HepG2 (cell line): ENCODE results near the gene KRTAP29-1. TPM values are rescaled to one million over a fixed set of nuclear protein-coding genes. Genes with fewer than 3 reads are reported as not detected.

Experiments used
- ATAC-seq: fragments of 200-7000 bp; cut with Tn5 transposase; 3 replicates; pipeline ENCODE4 v1.9.1; 2020; ENCODE audit warnings: mild to moderate bottlenecking, moderate library complexity
- BruUV-seq: library from RNA; stranded (reverse); fragments of 400-500 nt; replicated peaks from 2 replicates; lab custom pipeline; 2021; lab: Mats Ljungman, UMichigan
- CTCF ChIA-PET: fragments of 300-600 bp; formaldehyde crosslinking; extraction: SDS; loops from one replicate; lab custom pipeline; 2021; ENCODE audit warnings: low total read pairs, inconsistent platforms, low intra/inter-chr PET ratio; lab: Yijun Ruan, JAX
- POLR2A ChIA-PET: fragments of 350-600 bp; sonication (Branson Sonifier 250); formaldehyde crosslinking; loops from one replicate; lab custom pipeline; 2020; ENCODE audit warnings: antibody characterized with exemption, inconsistent platforms; lab: Yijun Ruan, JAX
- DNase-seq: peaks from one replicate; pipeline ENCODE4 v3.0.0-alpha.2; 2015; ENCODE audit warnings: low spot score
- FAIRE-seq: peaks from 3 replicates; lab custom pipeline; 2011; peaks lifted over from hg19 to GRCh38; lab: Jason Lieb, UNC
- H2AFZ ChIP-seq: one replicate; pipeline ENCODE4 v1.6.1; 2011; ENCODE audit warnings: low read length, inconsistent platforms
- H3K27ac ChIP-seq: fragments of 300-600 bp; 3 replicates; pipeline ENCODE4 v1.8.0; 2011; ENCODE audit warnings: mixed run types, mild to moderate bottlenecking, mixed read lengths, low read length, inconsistent platforms; ENCODE audit not compliant: insufficient read depth; ENCODE audit errors: extremely low read length
- H3K27me3 ChIP-seq, 2 experiments: fragments of 200-600 bp in 1 of 2; 2 replicates in 1 of 2; 3 replicates in 1 of 2; pipeline versions ENCODE4 v1.6.0 to v1.8.0; 2011; ENCODE audit warnings: low read length in 2 of 2, mild to moderate bottlenecking in 2 of 2, moderate library complexity in 2 of 2, inconsistent platforms in 1 of 2; ENCODE audit not compliant: insufficient read depth in 2 of 2, control insufficient read depth in 1 of 2
- H3K36me3 ChIP-seq, 2 experiments: fragments of 200-600 bp in 1 of 2; replicated peaks in 1 of 2; 2 replicates in 1 of 2; 3 replicates in 1 of 2; pipeline versions ENCODE4 v1.5.1 to v1.8.0; 2011; ENCODE audit warnings: low read length in 2 of 2, inconsistent platforms in 1 of 2; ENCODE audit not compliant: insufficient read depth in 2 of 2, control insufficient read depth in 1 of 2
- H3K4me1 ChIP-seq: 2 replicates; pipeline ENCODE4 v1.5.1; 2012; ENCODE audit warnings: low read length, inconsistent platforms; ENCODE audit not compliant: insufficient read depth
- H3K4me2 ChIP-seq: 2 replicates; pipeline ENCODE4 v1.6.0; 2011; ENCODE audit warnings: low read depth, low read length, inconsistent platforms
- H3K4me3 ChIP-seq, 3 experiments: fragments of 200-600 bp in 1 of 3; sonication (generic), shearing (Covaris generic) in 1 of 3; replicated peaks in 1 of 3; 2 replicates each; pipeline ENCODE4 v1.5.1; 2011 to 2016; ENCODE audit warnings: low read length in 3 of 3, inconsistent platforms in 2 of 3, low read depth in 2 of 3, mild to moderate bottlenecking in 2 of 3, control low read depth in 1 of 3, mixed read lengths in 1 of 3; ENCODE audit not compliant: insufficient read depth in 1 of 3
- H3K79me2 ChIP-seq: one replicate; pipeline ENCODE4 v1.6.1; 2011; ENCODE audit warnings: low read length, inconsistent platforms; ENCODE audit not compliant: insufficient read depth
- H3K9ac ChIP-seq: 2 replicates; pipeline ENCODE4 v1.6.0; 2011; ENCODE audit warnings: mild to moderate bottlenecking, low read depth, low read length, inconsistent platforms; ENCODE audit not compliant: insufficient read depth
- H3K9me3 ChIP-seq: 2 replicates; pipeline ENCODE4 v1.5.1; 2012; ENCODE audit warnings: mild to moderate bottlenecking, low read length
- H4K20me1 ChIP-seq: 2 replicates; pipeline ENCODE4 v1.6.0; 2011; ENCODE audit warnings: inconsistent platforms, mild to moderate bottlenecking, low read length, moderate library complexity; ENCODE audit not compliant: insufficient read depth
- CBX1 ChIP-seq: IDR thresholded peaks from one replicate; pipeline ENCODE4 v1.6.1; 2016; ENCODE audit warnings: antibody characterized with exemption, low read depth
- EEA1 ChIP-seq: sonication (generic); formaldehyde crosslinking; IDR thresholded peaks from 2 replicates; pipeline ENCODE4 v1.5.1; 2020; ENCODE audit warnings: mild to moderate bottlenecking, missing genetic modification reagents, borderline replicate concordance
- ELK4 ChIP-seq: sonication (generic); formaldehyde crosslinking; IDR thresholded peaks from 2 replicates; pipeline ENCODE4 v1.9.0; 2021; ENCODE audit warnings: missing genetic modification reagents, borderline replicate concordance
- FOXO4 ChIP-seq: sonication (generic); formaldehyde crosslinking; conservative IDR thresholded peaks from 2 replicates; pipeline ENCODE4 v1.8.1; 2023; ENCODE audit warnings: missing genetic modification reagents
- KLF6 ChIP-seq: IDR thresholded peaks from 2 replicates; pipeline ENCODE4 v1.8.0; 2016; ENCODE audit warnings: missing biosample characterization, missing genetic modification reagents
- MLXIP ChIP-seq: sonication (generic); formaldehyde crosslinking; IDR thresholded peaks from 2 replicates; pipeline ENCODE4 v1.9.0; 2021; ENCODE audit warnings: missing genetic modification reagents, borderline replicate concordance
- MZF1 ChIP-seq: sonication (generic); formaldehyde crosslinking; IDR thresholded peaks from 2 replicates; pipeline ENCODE4 v1.8.1; 2023; ENCODE audit warnings: mild to moderate bottlenecking, missing genetic modification reagents, borderline replicate concordance
- NR2F1 ChIP-seq, 2 experiments: fragments of 450-650 bp in 1 of 2; formaldehyde crosslinking in 1 of 2; IDR thresholded peaks; 2 replicates each; pipeline versions ENCODE4 v1.5.0 to v1.6.1; 2016 to 2020; ENCODE audit warnings: mild to moderate bottlenecking in 1 of 2, missing compliant biosample characterization in 1 of 2, missing genetic modification reagents in 1 of 2, moderate library complexity in 1 of 2
- TARDBP ChIP-seq: sonication (generic); formaldehyde crosslinking; IDR thresholded peaks from 2 replicates; pipeline ENCODE4 v1.8.0; 2022; ENCODE audit warnings: mild to moderate bottlenecking, missing genetic modification reagents
- ZBTB2 ChIP-seq: sonication (generic); formaldehyde crosslinking; IDR thresholded peaks from 2 replicates; pipeline ENCODE4 v1.8.0; 2022; ENCODE audit warnings: low read depth, missing genetic modification reagents
- ZBTB49 ChIP-seq: sonication (generic); formaldehyde crosslinking; IDR thresholded peaks from 2 replicates; pipeline ENCODE4 v1.4.0; 2020; ENCODE audit warnings: missing genetic modification reagents, borderline replicate concordance
- ZNF136 ChIP-seq: sonication (generic); formaldehyde crosslinking; IDR thresholded peaks from 2 replicates; pipeline ENCODE4 v1.8.1; 2022; ENCODE audit warnings: low read depth, mild to moderate bottlenecking, moderate library complexity, missing genetic modification reagents
- WGBS: methylation state at CpG from one replicate; pipeline ENCODE4 v1.1.6; 2017; ENCODE audit warnings: low lambda C conversion rate; 5-methylcytosine and 5-hydroxymethylcytosine counted together
- in situ Hi-C: cut with HindIII; loops from 2 replicates; pipeline ENCODE4 v1.10.0; 2017; ENCODE audit warnings: low pct_unique_long_range_greater_than_20kb; ENCODE audit not compliant: extremely low pct_ligation_motif_present
- intact Hi-C: fragments of 100-400 bp; cut with micrococcal nuclease; formaldehyde crosslinking; loops from one replicate; pipeline ENCODE4 v1.10.0; 2022; ENCODE audit not compliant: unreplicated experiment
- polyA plus RNA-seq, 8 experiments: library from polyadenylated mRNA; depleted of rRNA in 3 of 8; stranded (reverse) in 7 of 8; unstranded in 1 of 8; fragments of >200 nt; fragmentation: Illumina TruSeq in 4 of 8; extraction: Trizol in 4 of 8; gene quantifications; 2 replicates each; pipeline versions ENCODE4 v1.2.1 to v1.2.3, GENCODE V29; 2011 to 2016; ENCODE audit warnings: low read depth in 4 of 8, missing spikeins in 1 of 8, mixed read lengths in 1 of 8; ENCODE audit not compliant: insufficient read depth in 1 of 8
- total RNA-seq, 5 experiments: library from RNA; depleted of rRNA; stranded (reverse); fragments of >200 nt; fragmentation: Illumina TruSeq; extraction: Trizol; gene quantifications; 2 replicates each; pipeline ENCODE4 v1.2.3, GENCODE V29; 2016; ENCODE audit warnings: low read depth in 1 of 5

Gene KRTAP29-1
- total and polyA plus RNA-seq, 2 of the 13 experiments (the other 11 are each of a cell fraction or from before 2014, with no cell fraction given) = not detected

GRCh38 chr17:41325611-41326010 lies 23.0 kb upstream of the KRTAP29-1 start:
- CTCF ChIA-PET = no interaction called here
- TF ChIP-seq ELK4 (CRISPR knock-in tag) (no peak), NR2F1 (CRISPR knock-in tag; IDR thresholded peaks at IDR 0.05) (no peak), ZBTB2 (CRISPR knock-in tag) (no peak), FOXO4 (CRISPR knock-in tag) (no peak), ZBTB49 (CRISPR knock-in tag) (no peak), MZF1 (CRISPR knock-in tag) (no peak), TARDBP (CRISPR knock-in tag) (no peak), MLXIP (CRISPR knock-in tag) (no peak), CBX1 (no peak), EEA1 (CRISPR knock-in tag) (no peak), ZNF136 (CRISPR knock-in tag) (no peak), KLF6 (CRISPR knock-in tag) (no peak)

More at GRCh38 chr17:41325611-41326010, 23.0 kb upstream of the KRTAP29-1 start:
- ATAC-seq = no peak
- no peak for FAIRE-seq
- Histone ChIP-seq H3K4me2 (no peak overlapping the region), H3K27ac (no peak overlapping the region), H3K9me3 (no peaks in the 10 kb centered on the region), H3K4me1 (no peaks in the 10 kb centered on the region), H3K9ac (no peak overlapping the region), H3K79me2 (no peaks in the 10 kb centered on the region), H3K27me3 (0 out of 5 replicates have a peak, but pooled peaks cover 0 to 5% of the 10 kb centered on the region in 2 experiments), H3K36me3 (no peaks in the 10 kb centered on the region), H2AFZ (no peak overlapping the region), H3K4me3 (no peak overlapping the region), H4K20me1 (no peaks in the 10 kb centered on the region)
- in situ Hi-C loops (no loop called here), intact Hi-C loops (no loop called here)
- no TSS peak for BruUV-seq
- WGBS = 3% methylated on average over 5 of the region's 6 CpGs
- POLR2A ChIA-PET = no interaction called here
- no peak for DNase-seq
